HEK293 (cell line): ENCODE results near the gene SEMA3D.
A peak's percentile ranks its signal among the peaks of the same experiment; 100 is the strongest.

Experiments used
- CTCF ChIA-PET: fragments of 350-600 bp; formaldehyde crosslinking; extraction: SDS; loops from one replicate; lab custom pipeline; 2021; ENCODE audit warnings: antibody characterized with exemption; lab: Yijun Ruan, JAX
- POLR2A ChIA-PET: fragments of 300-600 bp; formaldehyde crosslinking; extraction: SDS; loops from one replicate; lab custom pipeline; 2020; ENCODE audit warnings: antibody characterized with exemption, inconsistent platforms; lab: Yijun Ruan, JAX
- H3K27ac ChIP-seq: fragments of 200-500 bp; sonication (Bioruptor generic); 2 replicates; pipeline ENCODE4 v1.5.1; 2014; ENCODE audit warnings: low read depth, low read length, control low read depth, inconsistent platforms; ENCODE audit errors: extremely low read depth
- H3K36me3 ChIP-seq, 2 experiments: fragments of 200-500 bp in 1 of 2; sonication (Bioruptor generic) in 1 of 2; 1 replicate in 1 of 2; 2 replicates in 1 of 2; pipeline ENCODE4 v1.5.1; 2014 to 2017; ENCODE audit warnings: inconsistent platforms in 2 of 2, low read length in 2 of 2; ENCODE audit not compliant: control insufficient read depth in 2 of 2, insufficient read depth in 1 of 2
- H3K4me1 ChIP-seq: fragments of 200-500 bp; sonication (Bioruptor generic); 2 replicates; pipeline ENCODE4 v1.5.1; 2014; ENCODE audit warnings: mild to moderate bottlenecking, low read length, inconsistent platforms; ENCODE audit not compliant: control insufficient read depth, insufficient read depth
- H3K4me3 ChIP-seq: 2 replicates; pipeline ENCODE4 v1.5.1; 2011; ENCODE audit warnings: low read depth, mild to moderate bottlenecking, control low read depth, low read length, moderate library complexity
- H3K9me3 ChIP-seq: fragments of 200-500 bp; sonication (Bioruptor generic); 2 replicates; pipeline ENCODE4 v1.5.1; 2014; ENCODE audit warnings: low read depth, low read length, inconsistent platforms; ENCODE audit not compliant: control insufficient read depth, insufficient read depth
- GLI2 ChIP-seq: fragments of 450-650 bp; formaldehyde crosslinking; IDR thresholded peaks from 2 replicates; pipeline ENCODE4; 2017; ENCODE audit warnings: missing biosample characterization, missing genetic modification characterization, low read depth, borderline replicate concordance
- GLIS2 ChIP-seq: fragments of 450-650 bp; formaldehyde crosslinking; IDR thresholded peaks from 2 replicates; pipeline ENCODE4 v1.5.1; 2016; ENCODE audit warnings: missing biosample characterization, missing genetic modification characterization
- SETDB1 ChIP-seq: IDR thresholded peaks from one replicate; pipeline ENCODE4 v1.6.1; 2017; ENCODE audit warnings: mild to moderate bottlenecking, low read length, moderate library complexity, mixed read lengths; ENCODE audit not compliant: insufficient read length
- ZBTB17 ChIP-seq: fragments of 450-650 bp; formaldehyde crosslinking; IDR thresholded peaks from 2 replicates; pipeline ENCODE4 v1.5.1; 2016; ENCODE audit warnings: missing biosample characterization, missing genetic modification characterization
- ZFP3 ChIP-seq: fragments of 450-650 bp; formaldehyde crosslinking; IDR thresholded peaks from 2 replicates; pipeline ENCODE4 v1.5.1; 2016; ENCODE audit warnings: low read depth, missing biosample characterization, missing genetic modification characterization
- ZNF18 ChIP-seq: fragments of 450-650 bp; formaldehyde crosslinking; IDR thresholded peaks from 2 replicates; pipeline ENCODE4 v1.5.1; 2016; ENCODE audit warnings: missing biosample characterization, missing genetic modification characterization
- ZNF23 ChIP-seq: fragments of 450-650 bp; formaldehyde crosslinking; IDR thresholded peaks from 2 replicates; pipeline ENCODE4 v1.5.1; 2016; ENCODE audit warnings: missing biosample characterization, missing genetic modification characterization, borderline replicate concordance
- ZNF239 ChIP-seq: fragments of 450-650 bp; formaldehyde crosslinking; IDR thresholded peaks from 2 replicates; pipeline ENCODE4 v1.5.1; 2016; ENCODE audit warnings: missing biosample characterization, missing genetic modification characterization
- ZNF24 ChIP-seq: fragments of 450-650 bp; formaldehyde crosslinking; IDR thresholded peaks from 2 replicates; pipeline ENCODE4 v1.5.1; 2016; ENCODE audit warnings: missing biosample characterization, missing genetic modification characterization
- ZNF248 ChIP-seq: fragments of 450-650 bp; formaldehyde crosslinking; IDR thresholded peaks from 2 replicates; pipeline ENCODE4 v1.5.1; 2017; ENCODE audit warnings: missing biosample characterization, missing genetic modification characterization
- ZNF266 ChIP-seq: fragments of 450-650 bp; formaldehyde crosslinking; IDR thresholded peaks from 2 replicates; pipeline ENCODE4 v1.5.1; 2016; ENCODE audit warnings: missing biosample characterization, missing genetic modification characterization, low read depth
- ZNF335 ChIP-seq: fragments of 450-650 bp; formaldehyde crosslinking; conservative IDR thresholded peaks from 2 replicates; pipeline ENCODE4 v1.5.1; 2016; ENCODE audit warnings: missing biosample characterization, missing genetic modification characterization
- ZNF404 ChIP-seq: fragments of 450-650 bp; formaldehyde crosslinking; IDR thresholded peaks from 2 replicates; pipeline ENCODE4 v1.5.1; 2017; ENCODE audit warnings: missing biosample characterization, missing genetic modification characterization
- ZNF548 ChIP-seq: fragments of 450-650 bp; formaldehyde crosslinking; IDR thresholded peaks from 2 replicates; pipeline ENCODE4 v1.5.1; 2016; ENCODE audit warnings: missing biosample characterization, missing genetic modification characterization
- ZNF639 ChIP-seq: fragments of 450-650 bp; formaldehyde crosslinking; IDR thresholded peaks from 2 replicates; pipeline ENCODE4 v1.5.1; 2016; ENCODE audit warnings: missing biosample characterization, missing genetic modification characterization
- ZNF76 ChIP-seq: fragments of 450-650 bp; formaldehyde crosslinking; IDR thresholded peaks from 2 replicates; pipeline ENCODE4; 2016; ENCODE audit warnings: low read depth, missing biosample characterization, missing genetic modification characterization, borderline replicate concordance
- ZNF830 ChIP-seq: fragments of 450-650 bp; IDR thresholded peaks from 2 replicates; pipeline ENCODE4 v1.5.0; 2018; ENCODE audit warnings: missing biosample characterization, missing genetic modification characterization, low read depth, mild to moderate bottlenecking, moderate library complexity
- TF ChIP-seq, protein P1 (sequence below): fragments of 450-650 bp; formaldehyde crosslinking; IDR thresholded peaks from 2 replicates; pipeline ENCODE4 v1.5.1; 2016; ENCODE audit warnings: missing biosample characterization, missing genetic modification characterization
- TF ChIP-seq, protein P2 (sequence below): fragments of 450-650 bp; formaldehyde crosslinking; IDR thresholded peaks from 2 replicates; pipeline ENCODE4 v1.5.1; 2017; ENCODE audit warnings: missing biosample characterization, missing genetic modification characterization
- TF ChIP-seq, protein P3 (sequence below): fragments of 450-650 bp; formaldehyde crosslinking; IDR thresholded peaks from 2 replicates; pipeline ENCODE4 v1.5.1; 2016; ENCODE audit warnings: missing biosample characterization, missing genetic modification characterization, low read depth
- TF ChIP-seq, protein P4 (sequence below): fragments of 450-650 bp; formaldehyde crosslinking; IDR thresholded peaks from 2 replicates; pipeline ENCODE4 v1.5.1; 2016; ENCODE audit warnings: missing biosample characterization, missing genetic modification characterization

The SEMA3D gene

DNA sequence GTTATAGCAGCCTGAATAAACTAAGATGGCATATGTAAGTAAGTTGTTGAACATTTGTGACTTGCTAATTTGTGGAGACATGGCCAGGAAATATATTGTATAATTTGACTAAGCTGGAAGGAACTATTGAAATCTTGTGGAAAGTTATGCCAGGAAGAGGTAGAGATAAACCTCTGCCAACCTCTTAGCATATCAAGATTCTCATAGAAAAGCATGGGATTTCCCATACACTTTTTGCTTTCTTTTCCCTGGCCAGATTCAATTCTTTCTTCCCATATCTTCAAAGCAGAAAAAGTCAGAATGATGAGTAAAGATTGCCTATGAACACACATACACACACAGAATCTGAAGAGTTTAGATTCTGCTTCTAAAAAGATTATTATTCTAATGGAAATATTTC, 216.2 kb downstream of the SEMA3D start:
- H3K27ac ChIP-seq = no peak overlapping the region
- no peak for TF ChIP-seq ZFP3 (tag by site-specific recombination)
- TF ChIP-seq, protein P1, sequence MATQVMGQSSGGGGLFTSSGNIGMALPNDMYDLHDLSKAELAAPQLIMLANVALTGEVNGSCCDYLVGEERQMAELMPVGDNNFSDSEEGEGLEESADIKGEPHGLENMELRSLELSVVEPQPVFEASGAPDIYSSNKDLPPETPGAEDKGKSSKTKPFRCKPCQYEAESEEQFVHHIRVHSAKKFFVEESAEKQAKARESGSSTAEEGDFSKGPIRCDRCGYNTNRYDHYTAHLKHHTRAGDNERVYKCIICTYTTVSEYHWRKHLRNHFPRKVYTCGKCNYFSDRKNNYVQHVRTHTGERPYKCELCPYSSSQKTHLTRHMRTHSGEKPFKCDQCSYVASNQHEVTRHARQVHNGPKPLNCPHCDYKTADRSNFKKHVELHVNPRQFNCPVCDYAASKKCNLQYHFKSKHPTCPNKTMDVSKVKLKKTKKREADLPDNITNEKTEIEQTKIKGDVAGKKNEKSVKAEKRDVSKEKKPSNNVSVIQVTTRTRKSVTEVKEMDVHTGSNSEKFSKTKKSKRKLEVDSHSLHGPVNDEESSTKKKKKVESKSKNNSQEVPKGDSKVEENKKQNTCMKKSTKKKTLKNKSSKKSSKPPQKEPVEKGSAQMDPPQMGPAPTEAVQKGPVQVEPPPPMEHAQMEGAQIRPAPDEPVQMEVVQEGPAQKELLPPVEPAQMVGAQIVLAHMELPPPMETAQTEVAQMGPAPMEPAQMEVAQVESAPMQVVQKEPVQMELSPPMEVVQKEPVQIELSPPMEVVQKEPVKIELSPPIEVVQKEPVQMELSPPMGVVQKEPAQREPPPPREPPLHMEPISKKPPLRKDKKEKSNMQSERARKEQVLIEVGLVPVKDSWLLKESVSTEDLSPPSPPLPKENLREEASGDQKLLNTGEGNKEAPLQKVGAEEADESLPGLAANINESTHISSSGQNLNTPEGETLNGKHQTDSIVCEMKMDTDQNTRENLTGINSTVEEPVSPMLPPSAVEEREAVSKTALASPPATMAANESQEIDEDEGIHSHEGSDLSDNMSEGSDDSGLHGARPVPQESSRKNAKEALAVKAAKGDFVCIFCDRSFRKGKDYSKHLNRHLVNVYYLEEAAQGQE (tag by site-specific recombination) = no peak
- no peak for TF ChIP-seq GLI2 (tag by site-specific recombination)
- TF ChIP-seq GLIS2 (tag by site-specific recombination) = no peak
- TF ChIP-seq ZNF248 (tag by site-specific recombination) = no peak
- TF ChIP-seq ZNF404 = no peak
- no peak for TF ChIP-seq ZNF239 (tag by site-specific recombination)
- no peak for TF ChIP-seq ZNF24 (tag by site-specific recombination)
- TF ChIP-seq ZNF548 = no peak
- no peak for TF ChIP-seq ZNF639 (tag by site-specific recombination)
- TF ChIP-seq ZNF266 (tag by site-specific recombination) = no peak
- ChIA-PET CTCF (no interaction called here), POLR2A (no interaction called here)
- H3K4me3 ChIP-seq = no peak overlapping the region
- H3K9me3 ChIP-seq = no peaks in the 10 kb centered on the region
- H3K4me1 ChIP-seq = no peaks in the 10 kb centered on the region
- no peaks in the 10 kb centered on the region for H3K36me3 ChIP-seq

GRCh38 chr7:84953234-84953633, 233.6 kb downstream of the SEMA3D start:
- Histone ChIP-seq H3K4me3 (no peak overlapping the region), H3K27ac (no peak overlapping the region), H3K9me3 (no peaks in the 10 kb centered on the region), H3K36me3 (no peaks in the 10 kb centered on the region), H3K4me1 (no peaks in the 10 kb centered on the region)
- TF ChIP-seq, protein P2, sequence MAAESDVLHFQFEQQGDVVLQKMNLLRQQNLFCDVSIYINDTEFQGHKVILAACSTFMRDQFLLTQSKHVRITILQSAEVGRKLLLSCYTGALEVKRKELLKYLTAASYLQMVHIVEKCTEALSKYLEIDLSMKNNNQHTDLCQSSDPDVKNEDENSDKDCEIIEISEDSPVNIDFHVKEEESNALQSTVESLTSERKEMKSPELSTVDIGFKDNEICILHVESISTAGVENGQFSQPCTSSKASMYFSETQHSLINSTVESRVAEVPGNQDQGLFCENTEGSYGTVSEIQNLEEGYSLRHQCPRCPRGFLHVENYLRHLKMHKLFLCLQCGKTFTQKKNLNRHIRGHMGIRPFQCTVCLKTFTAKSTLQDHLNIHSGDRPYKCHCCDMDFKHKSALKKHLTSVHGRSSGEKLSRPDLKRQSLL (tag by site-specific recombination) = no peak
- TF ChIP-seq, protein P3, sequence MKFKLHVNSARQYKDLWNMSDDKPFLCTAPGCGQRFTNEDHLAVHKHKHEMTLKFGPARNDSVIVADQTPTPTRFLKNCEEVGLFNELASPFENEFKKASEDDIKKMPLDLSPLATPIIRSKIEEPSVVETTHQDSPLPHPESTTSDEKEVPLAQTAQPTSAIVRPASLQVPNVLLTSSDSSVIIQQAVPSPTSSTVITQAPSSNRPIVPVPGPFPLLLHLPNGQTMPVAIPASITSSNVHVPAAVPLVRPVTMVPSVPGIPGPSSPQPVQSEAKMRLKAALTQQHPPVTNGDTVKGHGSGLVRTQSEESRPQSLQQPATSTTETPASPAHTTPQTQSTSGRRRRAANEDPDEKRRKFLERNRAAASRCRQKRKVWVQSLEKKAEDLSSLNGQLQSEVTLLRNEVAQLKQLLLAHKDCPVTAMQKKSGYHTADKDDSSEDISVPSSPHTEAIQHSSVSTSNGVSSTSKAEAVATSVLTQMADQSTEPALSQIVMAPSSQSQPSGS = 0 out of 2 replicates have a peak, but pooled peaks have one; percentile 11
- ChIA-PET CTCF (interaction anchor here (0.6 to 0.7 kb wide), 2 partner anchors 602 to 1017 kb away, joined by 3 read pairs; no protein-coding TSS in a partner anchor), POLR2A (no interaction called here)

DNA sequence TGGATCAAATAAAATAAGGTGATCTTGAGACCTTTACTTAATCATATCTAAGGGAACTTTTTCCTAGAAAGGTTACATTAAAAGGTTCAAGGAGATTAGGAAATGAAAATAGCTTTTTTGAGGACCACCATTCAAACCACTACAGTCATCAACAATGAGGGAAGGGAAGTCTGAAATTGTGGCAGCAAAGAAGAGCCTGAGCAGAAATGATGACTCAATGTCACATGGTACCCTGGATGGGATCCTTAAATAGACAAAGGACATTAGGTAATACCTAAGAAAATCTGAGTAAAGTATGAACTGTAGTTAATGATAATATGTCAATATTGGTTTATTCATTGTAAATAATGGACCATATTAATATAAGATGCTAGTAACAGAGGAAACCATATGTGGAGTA, 236.0 kb downstream of the SEMA3D start:
- no peaks in the 10 kb centered on the region for H3K4me1 ChIP-seq
- no peak overlapping the region for H3K4me3 ChIP-seq
- no peaks in the 10 kb centered on the region for H3K9me3 ChIP-seq
- no peak overlapping the region for H3K27ac ChIP-seq
- ChIA-PET CTCF (interaction anchor here (0.6 kb wide), 1 partner anchor 309 kb away, joined by 3 read pairs; no protein-coding TSS in a partner anchor), POLR2A (no interaction called here)
- TF ChIP-seq ZNF830 (tag by site-specific recombination) (no peak), ZNF76 (tag by site-specific recombination) (no peak), ZNF23 (no peak), SETDB1 (no peak), ZBTB17 (no peak), ZNF18 (tag by site-specific recombination) (no peak), ZNF335 (tag by site-specific recombination) (no peak)
- TF ChIP-seq, protein P4, sequence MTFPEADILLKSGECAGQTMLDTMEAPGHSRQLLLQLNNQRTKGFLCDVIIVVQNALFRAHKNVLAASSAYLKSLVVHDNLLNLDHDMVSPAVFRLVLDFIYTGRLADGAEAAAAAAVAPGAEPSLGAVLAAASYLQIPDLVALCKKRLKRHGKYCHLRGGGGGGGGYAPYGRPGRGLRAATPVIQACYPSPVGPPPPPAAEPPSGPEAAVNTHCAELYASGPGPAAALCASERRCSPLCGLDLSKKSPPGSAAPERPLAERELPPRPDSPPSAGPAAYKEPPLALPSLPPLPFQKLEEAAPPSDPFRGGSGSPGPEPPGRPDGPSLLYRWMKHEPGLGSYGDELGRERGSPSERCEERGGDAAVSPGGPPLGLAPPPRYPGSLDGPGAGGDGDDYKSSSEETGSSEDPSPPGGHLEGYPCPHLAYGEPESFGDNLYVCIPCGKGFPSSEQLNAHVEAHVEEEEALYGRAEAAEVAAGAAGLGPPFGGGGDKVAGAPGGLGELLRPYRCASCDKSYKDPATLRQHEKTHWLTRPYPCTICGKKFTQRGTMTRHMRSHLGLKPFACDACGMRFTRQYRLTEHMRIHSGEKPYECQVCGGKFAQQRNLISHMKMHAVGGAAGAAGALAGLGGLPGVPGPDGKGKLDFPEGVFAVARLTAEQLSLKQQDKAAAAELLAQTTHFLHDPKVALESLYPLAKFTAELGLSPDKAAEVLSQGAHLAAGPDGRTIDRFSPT (tag by site-specific recombination) = no peak
- H3K36me3 ChIP-seq = no peaks in the 10 kb centered on the region
